Measurements from ENCODE around the gene CELA2B. TPM values are rescaled to one million over a fixed set of nuclear protein-coding genes. Genes with fewer than 3 reads are reported as not detected.

Gene CELA2B
- total RNA-seq, 2 donors from 2014 or later, result not detected

DNA sequence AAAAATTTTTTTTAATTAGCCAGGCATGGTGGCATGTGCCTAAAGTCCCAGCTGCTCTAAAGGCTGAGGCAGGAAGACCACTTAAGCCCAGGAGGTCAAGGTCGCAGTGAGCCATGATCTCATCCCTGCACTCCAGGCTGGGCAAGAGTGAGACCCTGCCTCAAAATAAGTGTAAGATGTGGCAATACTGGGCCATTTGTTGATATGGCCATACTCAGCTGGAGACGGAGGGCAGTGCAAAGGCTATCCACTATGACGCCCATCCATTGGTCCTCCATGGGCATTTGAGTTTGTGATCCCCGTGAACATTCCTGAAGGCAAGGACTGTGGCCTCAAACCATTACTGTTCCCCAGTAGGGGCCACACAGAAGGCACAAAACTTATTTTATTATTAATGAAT lies 46.6 kb downstream of the CELA2B start:
- Mint-ChIP-seq H3K36me3 (ENCODE audit: insufficient read depth in 2 of 2) (no peaks in the 10 kb centered on the region), H3K4me1 (ENCODE audit: low read depth) (peaks cover 38% of the 10 kb centered on the region), H3K4me3 (no peak overlapping the region), H3K27me3 (ENCODE audit: low read depth) (no peaks in the 10 kb centered on the region), H3K9me3 (no peaks in the 10 kb centered on the region), H3K27ac (no peak overlapping the region)
- no peak for ATAC-seq (replicated peaks in 1 of 2)
- DNase-seq, result no peak

DNA sequence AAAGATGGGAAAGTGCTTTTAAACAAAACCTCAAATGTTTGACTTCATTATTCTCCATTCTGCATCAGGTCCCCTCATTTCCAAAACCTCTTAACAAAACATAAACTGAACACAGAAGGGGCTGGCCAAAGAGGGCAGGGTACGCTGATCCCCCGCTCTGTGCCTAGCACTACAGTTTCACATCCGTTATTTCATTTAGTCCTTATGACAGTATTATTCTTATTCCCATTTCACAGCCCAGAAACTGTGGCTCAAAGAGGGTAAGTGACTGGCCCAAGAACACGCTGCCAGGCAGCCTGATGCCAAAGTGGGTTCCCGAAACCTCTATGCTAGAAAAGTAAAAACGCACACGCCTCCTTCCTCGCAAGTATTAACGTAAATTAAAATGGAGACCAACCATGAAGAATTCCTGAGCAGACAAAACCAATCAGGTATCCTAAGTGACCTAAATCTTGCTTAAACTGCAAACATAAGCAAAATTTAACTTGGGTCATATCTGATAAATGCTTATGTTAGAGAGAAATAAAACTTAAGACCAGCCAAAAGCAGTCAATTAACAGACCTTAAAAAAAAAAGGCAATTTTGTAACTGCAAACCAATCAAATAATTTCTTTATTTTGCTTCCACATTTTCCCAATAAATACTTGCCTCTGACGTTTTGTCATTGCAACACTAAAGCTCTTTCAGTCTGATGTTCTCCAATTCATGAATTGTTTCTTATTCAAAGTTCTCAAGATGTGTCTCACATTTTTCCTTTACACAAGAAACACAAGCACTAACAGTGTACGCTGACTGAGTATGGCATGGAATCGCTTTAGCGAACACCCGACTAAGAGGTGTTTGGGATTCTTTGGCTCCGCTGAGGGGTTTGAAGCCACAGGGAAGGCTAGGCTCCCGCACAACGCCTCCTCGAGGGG lies 47.5 kb downstream of the CELA2B start:
- no peaks in the 10 kb centered on the region for H3K27me3 Mint-ChIP-seq (ENCODE audit: low read depth)
- peaks cover 46% of the 10 kb centered on the region for H3K4me1 Mint-ChIP-seq (ENCODE audit: low read depth)
- ATAC-seq (replicated peaks in 1 of 2) (no peak), DNase-seq (no peak)
- peak overlapping the region; percentile 35 for H3K27ac Mint-ChIP-seq
- no peaks in the 10 kb centered on the region for H3K36me3 Mint-ChIP-seq (ENCODE audit: insufficient read depth in 2 of 2)
- H3K9me3 Mint-ChIP-seq, result no peaks in the 10 kb centered on the region
- H3K4me3 Mint-ChIP-seq, result peak overlapping the region; percentile 88 to 93

DNA sequence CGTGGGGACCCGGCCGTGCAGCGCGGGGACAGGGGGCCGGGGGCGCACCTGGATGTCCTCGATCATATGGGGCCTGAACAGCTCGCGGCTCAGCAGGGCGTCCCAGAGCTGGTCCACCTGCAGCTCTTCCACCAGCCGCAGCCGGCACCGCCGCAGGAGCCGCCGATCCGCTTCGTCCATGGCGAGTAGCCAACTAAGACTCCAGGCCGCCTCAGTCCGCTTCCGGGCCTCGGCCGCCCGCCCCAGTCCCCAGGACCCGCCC lies 48.0 kb downstream of the CELA2B start, which contains the start of gene CASP9:
TSS of gene CASP9 (minus strand) at position 195 of the 262 bp plus-strand sequence. CDS start at position 180, 15 bp downstream.
- DNase-seq (no peak), ATAC-seq (replicated peaks in 1 of 2) (no peak)
- peak within 1 kb of the TSS; percentile 93 for H3K27ac Mint-ChIP-seq
- H3K36me3 Mint-ChIP-seq (ENCODE audit: insufficient read depth in 2 of 2), result no peaks in the 10 kb centered on the region
- peak within 1 kb of the TSS; percentile 88 to 93 for H3K4me3 Mint-ChIP-seq
- peaks cover 52% of the 10 kb centered on the region for H3K4me1 Mint-ChIP-seq (ENCODE audit: low read depth)
- no peaks in the 10 kb centered on the region for H3K9me3 Mint-ChIP-seq
- H3K27me3 Mint-ChIP-seq (ENCODE audit: low read depth), result no peaks in the 10 kb centered on the region

DNA sequence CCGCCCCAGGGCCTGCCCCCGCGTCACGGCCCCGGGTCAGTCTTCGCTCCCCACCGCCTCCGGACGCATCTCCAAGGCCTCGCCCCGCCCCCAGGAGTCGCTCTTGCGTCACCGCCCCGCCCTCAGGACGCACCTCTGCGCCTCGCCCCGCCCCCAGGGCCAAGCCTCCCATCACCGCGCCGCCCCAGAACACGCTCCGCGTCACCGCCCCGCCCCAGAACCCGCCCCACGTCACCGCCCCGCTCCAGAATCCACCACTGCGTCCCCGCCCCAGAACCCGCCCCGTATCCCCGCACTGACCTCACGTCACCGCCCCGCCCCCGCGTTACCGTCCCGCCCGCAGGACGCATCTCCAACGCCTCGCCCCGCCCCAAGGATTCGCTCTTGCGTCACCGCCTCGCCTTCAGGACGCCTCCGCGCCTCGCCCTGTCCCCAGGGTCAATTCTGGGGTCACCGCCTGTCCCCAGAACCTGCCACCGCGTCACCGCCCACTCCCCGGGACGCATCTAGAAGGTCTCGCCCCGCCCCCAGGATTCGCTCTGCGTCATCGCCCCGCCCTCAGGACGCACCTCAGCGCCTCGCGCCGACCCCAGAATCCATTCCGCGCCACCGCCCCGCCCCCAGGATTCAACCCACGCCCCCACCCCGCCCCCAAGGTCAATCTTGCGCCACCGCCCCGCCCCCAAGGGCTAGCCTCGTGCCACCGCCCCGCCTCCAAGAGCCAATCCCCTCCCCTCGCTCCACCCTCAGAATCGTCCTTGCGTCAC lies 48.6 kb downstream of the CELA2B start:
- DNase-seq, result peak; percentile 100
- no peaks in the 10 kb centered on the region for H3K27me3 Mint-ChIP-seq (ENCODE audit: low read depth)

GRCh38 chr1:15525050-15526020 lies 49.4 kb downstream of the CELA2B start:
- DNase-seq, result peak in 1 of 2 donors; percentile 100
- no peaks in the 10 kb centered on the region for H3K9me3 Mint-ChIP-seq
- peak overlapping the region; percentile 93 for H3K27ac Mint-ChIP-seq
- no peaks in the 10 kb centered on the region for H3K36me3 Mint-ChIP-seq (ENCODE audit: insufficient read depth in 2 of 2)
- ATAC-seq (replicated peaks in 1 of 2), result peak; percentile 62 to 65
- no peaks in the 10 kb centered on the region for H3K27me3 Mint-ChIP-seq (ENCODE audit: low read depth)
- peaks cover 54% of the 10 kb centered on the region for H3K4me1 Mint-ChIP-seq (ENCODE audit: low read depth)
- H3K4me3 Mint-ChIP-seq, result peak overlapping the region; percentile 88 to 93

More for the DNA sequence above, 48.6 kb downstream of the CELA2B start:
- H3K9me3 Mint-ChIP-seq, result no peaks in the 10 kb centered on the region
- H3K27ac Mint-ChIP-seq, result peak overlapping the region; percentile 93
- peak overlapping the region; percentile 88 to 93 for H3K4me3 Mint-ChIP-seq
- ATAC-seq (replicated peaks in 1 of 2), result peak; percentile 55 to 69
- peaks cover 54% of the 10 kb centered on the region for H3K4me1 Mint-ChIP-seq (ENCODE audit: low read depth)
- no peaks in the 10 kb centered on the region for H3K36me3 Mint-ChIP-seq (ENCODE audit: insufficient read depth in 2 of 2)

GRCh38 chr1:15526021-15526489 lies 50.2 kb downstream of the CELA2B start:
- H3K4me3 Mint-ChIP-seq, result peak overlapping the region; percentile 88 to 93
- H3K4me1 Mint-ChIP-seq (ENCODE audit: low read depth), result peaks cover 59% of the 10 kb centered on the region
- no peaks in the 10 kb centered on the region for H3K9me3 Mint-ChIP-seq
- no peak for ATAC-seq (replicated peaks in 1 of 2)
- DNase-seq, result peak in 1 of 2 donors; percentile 19
- H3K36me3 Mint-ChIP-seq (ENCODE audit: insufficient read depth in 2 of 2), result no peaks in the 10 kb centered on the region
- H3K27me3 Mint-ChIP-seq (ENCODE audit: low read depth), result no peaks in the 10 kb centered on the region
- H3K27ac Mint-ChIP-seq, result peak overlapping the region; percentile 93

DNA sequence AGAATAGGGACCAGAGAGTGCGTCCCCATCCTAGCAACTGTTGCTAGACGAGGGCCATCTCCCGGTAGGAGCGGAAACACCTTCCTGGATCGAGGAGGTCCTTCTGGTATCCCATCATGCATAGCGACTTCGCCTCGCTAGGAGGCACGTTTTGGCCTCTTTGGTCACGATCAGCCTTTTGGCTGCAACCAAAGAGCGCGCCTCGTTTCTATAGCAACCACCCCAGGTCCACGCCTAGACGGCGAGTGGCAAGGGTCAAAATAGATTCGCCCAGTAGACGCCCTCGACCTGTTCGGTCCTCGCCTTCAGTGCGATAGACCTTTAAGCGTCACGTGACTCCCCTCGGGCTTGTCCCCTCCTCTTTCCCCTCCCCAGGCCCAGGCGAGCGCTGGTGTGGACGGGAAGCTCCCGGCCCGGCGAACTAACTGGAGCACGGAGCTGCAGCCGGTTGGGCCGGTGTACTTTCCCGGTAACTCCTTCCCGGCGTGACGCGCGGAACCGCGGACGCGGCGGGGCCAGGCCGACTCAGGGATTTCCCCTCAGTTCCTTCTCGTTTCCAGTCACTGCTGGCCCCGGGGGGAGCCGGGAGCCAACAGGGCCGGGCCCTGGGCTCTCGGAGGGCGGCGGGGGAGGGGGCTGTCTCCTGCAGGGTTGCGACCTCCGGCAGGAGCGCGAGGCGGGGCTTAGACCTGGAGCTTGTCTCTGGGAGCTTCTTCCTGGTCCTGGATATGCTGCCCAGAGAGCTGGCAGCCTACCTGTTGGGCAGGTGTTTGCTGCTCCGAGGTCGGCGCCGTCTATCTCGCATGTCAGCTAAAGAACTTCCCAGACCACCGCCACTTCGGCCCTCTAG lies 50.8 kb downstream of the CELA2B start, which contains the start of gene DNAJC16:
TSS of gene DNAJC16 (plus strand) at position 359 of the 850 bp plus-strand sequence. CDS start 2,258 bp downstream, outside the sequence.
- peak within 1 kb of the TSS; percentile 88 to 93 for H3K4me3 Mint-ChIP-seq
- H3K4me1 Mint-ChIP-seq (ENCODE audit: low read depth), result peaks cover 57% of the 10 kb centered on the region
- peak within 1 kb of the TSS; percentile 93 for H3K27ac Mint-ChIP-seq
- DNase-seq (peak; percentile 97 to 99), ATAC-seq (replicated peaks in 1 of 2) (peak; percentile 61 to 73)
- H3K27me3 Mint-ChIP-seq (ENCODE audit: low read depth), result no peaks in the 10 kb centered on the region
- H3K36me3 Mint-ChIP-seq (ENCODE audit: insufficient read depth in 2 of 2), result no peaks in the 10 kb centered on the region
- H3K9me3 Mint-ChIP-seq, result no peaks in the 10 kb centered on the region

DNA sequence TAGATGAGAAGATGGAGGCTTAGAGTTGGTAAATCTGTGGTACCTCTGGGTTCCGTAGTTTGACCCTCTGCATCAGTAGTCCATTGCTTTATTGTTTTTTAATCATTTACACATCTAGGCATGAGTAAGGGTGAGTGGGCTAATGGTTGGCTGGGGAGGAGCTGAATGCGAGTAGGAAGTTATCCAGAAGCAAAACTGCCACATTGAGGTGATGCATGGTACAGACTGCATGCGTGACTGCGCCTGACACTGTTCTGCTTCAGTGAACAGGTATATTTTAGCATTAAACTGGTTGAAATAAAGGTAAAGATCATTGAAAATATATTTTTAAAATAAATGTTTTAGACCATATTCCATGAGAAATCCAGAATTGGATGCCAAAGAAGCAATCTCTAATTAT lies 55.1 kb downstream of the CELA2B start:
- H3K27ac Mint-ChIP-seq, result no peak overlapping the region
- H3K4me3 Mint-ChIP-seq, result no peak overlapping the region
- H3K9me3 Mint-ChIP-seq, result no peaks in the 10 kb centered on the region
- peaks cover 44% of the 10 kb centered on the region for H3K4me1 Mint-ChIP-seq (ENCODE audit: low read depth)
- H3K36me3 Mint-ChIP-seq (ENCODE audit: insufficient read depth in 2 of 2), result peaks cover 0 to 2% of the 10 kb centered on the region in 2 donors
- ATAC-seq (replicated peaks in 1 of 2) (no peak), DNase-seq (no peak)
- no peaks in the 10 kb centered on the region for H3K27me3 Mint-ChIP-seq (ENCODE audit: low read depth)

- Mint-ChIP-seq H3K4me1 (ENCODE audit: low read depth) (peaks cover 38% of the 10 kb centered on the region), H3K36me3 (ENCODE audit: insufficient read depth in 2 of 2) (peaks cover 0 to 7% of the 10 kb centered on the region in 2 donors)
- no peak for ATAC-seq (replicated peaks in 1 of 2)
Observed at GRCh38 chr1:15531682-15532081, 55.8 kb downstream of the CELA2B start.

DNA sequence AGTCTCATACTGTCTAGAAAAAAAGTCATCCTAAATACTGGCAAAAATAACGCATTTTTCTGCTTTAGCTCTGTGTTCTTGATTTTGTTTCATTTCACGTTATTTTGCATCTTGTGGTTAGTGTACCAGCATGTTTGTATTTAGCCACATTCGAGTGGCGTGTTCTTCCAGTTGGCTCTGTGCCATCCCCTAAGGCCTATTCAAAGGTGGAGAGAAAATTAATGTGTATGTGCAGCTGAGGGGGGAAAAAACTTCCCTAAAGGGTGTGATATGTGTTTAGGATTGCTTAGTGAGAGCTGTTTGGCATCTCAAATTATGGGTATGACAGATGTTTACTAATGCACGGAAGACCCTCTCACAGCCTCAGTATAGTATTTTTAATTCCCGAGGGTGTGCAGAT lies 62.9 kb downstream of the CELA2B start:
- Mint-ChIP-seq H3K27me3 (ENCODE audit: low read depth) (no peaks in the 10 kb centered on the region), H3K36me3 (ENCODE audit: insufficient read depth in 2 of 2) (peaks cover 2 to 9% of the 10 kb centered on the region in 2 donors), H3K9me3 (no peaks in the 10 kb centered on the region), H3K27ac (no peak overlapping the region), H3K4me1 (ENCODE audit: low read depth) (no peaks in the 10 kb centered on the region), H3K4me3 (no peak overlapping the region)
- DNase-seq, result no peak
- no peak for ATAC-seq (replicated peaks in 1 of 2)

More at GRCh38 chr1:15531682-15532081, 55.8 kb downstream of the CELA2B start:
- no peaks in the 10 kb centered on the region for H3K27me3 Mint-ChIP-seq (ENCODE audit: low read depth)
- peak overlapping the region; percentile 44 for H3K27ac Mint-ChIP-seq
- peak overlapping the region in 1 of 2 donors; percentile 54 for H3K4me3 Mint-ChIP-seq
- DNase-seq, result no peak
- H3K9me3 Mint-ChIP-seq, result no peaks in the 10 kb centered on the region

- Mint-ChIP-seq H3K4me3 (no peak overlapping the region), H3K27ac (no peak overlapping the region), H3K9me3 (no peaks in the 10 kb centered on the region), H3K36me3 (ENCODE audit: insufficient read depth in 2 of 2) (peaks cover 2 to 9% of the 10 kb centered on the region in 2 donors), H3K27me3 (ENCODE audit: low read depth) (no peaks in the 10 kb centered on the region), H3K4me1 (ENCODE audit: low read depth) (no peaks in the 10 kb centered on the region)
- no peak for ATAC-seq (replicated peaks in 1 of 2)
- no peak for DNase-seq
Observed at GRCh38 chr1:15540186-15540585, 64.3 kb downstream of the CELA2B start.
